Right lobe of liver (tissue), 4 donors: ENCODE measurements around the gene ZNF718.

Experiments used
- CTCF ChIP-seq, 4 donors: fragments of 200-600 bp in 3 of 4; fragments of 450-650 bp in 1 of 4; IDR thresholded peaks; one replicate each; pipeline versions ENCODE4 v1.5.1 to v1.8.0; 2016 to 2022; ENCODE audit warnings: antibody characterized with exemption in 4 of 4, mild to moderate bottlenecking in 2 of 4
- POLR2A ChIP-seq: fragments of 450-650 bp; IDR thresholded peaks from one replicate; pipeline ENCODE4 v1.6.1; 2017; ENCODE audit warnings: antibody characterized with exemption, mild to moderate bottlenecking
- donor health status: DM: no; HTN: no; CAD: no.
- donor health status: DM: no; HTN: no; CAD: no.
- donor health status: DM: no; HTN: yes; CAD: no.

GRCh38 chr4:112771-113170 lies 11.5 kb upstream of the ZNF718 start:
- TF ChIP-seq CTCF (IDR thresholded peaks at IDR 0.05), result no peak
- TF ChIP-seq POLR2A, result no peak
